Mesendoderm (in vitro differentiated cells): Measurements from ENCODE around the gene MCF2L2.

ENCODE experiments used
- DNase-seq: peaks from one replicate; pipeline ENCODE4 v3.0.0; 2013
- H2AK5ac ChIP-seq: 2 replicates; pipeline ENCODE4 v1.6.1; 2013; ENCODE audit warnings: low read length, inconsistent platforms
- H2BK120ac ChIP-seq: 2 replicates; pipeline ENCODE4 v1.6.1; 2013; ENCODE audit warnings: low read depth, mild to moderate bottlenecking, low read length, moderate library complexity, mixed read lengths
- H2BK15ac ChIP-seq: replicated peaks from 2 replicates; pipeline ENCODE4 v1.6.1; 2013; ENCODE audit warnings: low read depth, mild to moderate bottlenecking, moderate library complexity
- H2BK5ac ChIP-seq: 2 replicates; pipeline ENCODE4 v1.6.1; 2013; ENCODE audit warnings: low read length, inconsistent platforms
- H3K18ac ChIP-seq: 2 replicates; pipeline ENCODE4 v1.6.1; 2013; ENCODE audit warnings: mild to moderate bottlenecking, low read length, mixed read lengths
- H3K23ac ChIP-seq: one replicate; pipeline ENCODE4 v1.6.1; 2013; ENCODE audit warnings: low read length
- H3K27ac ChIP-seq: 2 replicates; pipeline ENCODE4 v1.5.1; 2013; ENCODE audit warnings: low read depth, mild to moderate bottlenecking, inconsistent platforms, low read length, moderate library complexity
- H3K27me3 ChIP-seq: 2 replicates; pipeline ENCODE4 v1.6.1; 2013; ENCODE audit warnings: low read length, control low read depth, mild to moderate bottlenecking, inconsistent platforms; ENCODE audit not compliant: insufficient read depth, poor library complexity
- H3K36me3 ChIP-seq: 2 replicates; pipeline ENCODE4 v1.6.1; 2013; ENCODE audit warnings: low read length, inconsistent platforms; ENCODE audit not compliant: control insufficient read depth, insufficient read depth
- H3K4ac ChIP-seq: one replicate; pipeline ENCODE4 v1.6.1; 2013; ENCODE audit warnings: low read depth, mild to moderate bottlenecking, low read length, moderate library complexity
- H3K4me1 ChIP-seq: 2 replicates; pipeline ENCODE4 v1.6.1; 2013; ENCODE audit warnings: low read depth, low read length, inconsistent platforms; ENCODE audit not compliant: control insufficient read depth
- H3K4me2 ChIP-seq: 2 replicates; pipeline ENCODE4 v1.6.1; 2013; ENCODE audit warnings: low read length
- H3K4me3 ChIP-seq: 2 replicates; pipeline ENCODE4 v1.5.1; 2013; ENCODE audit warnings: mild to moderate bottlenecking, low read length
- H3K56ac ChIP-seq: one replicate; pipeline ENCODE4 v1.6.1; 2013; ENCODE audit warnings: low read length
- H3K79me1 ChIP-seq: 2 replicates; pipeline ENCODE4 v1.6.1; 2013; ENCODE audit warnings: low read length, inconsistent platforms
- H3K79me2 ChIP-seq: 2 replicates; pipeline ENCODE4 v1.6.1; 2013; ENCODE audit warnings: mild to moderate bottlenecking, low read length; ENCODE audit not compliant: control insufficient read depth, insufficient read depth
- H3K9ac ChIP-seq: 2 replicates; pipeline ENCODE4 v1.6.1; 2013; ENCODE audit warnings: low read length, inconsistent platforms
- H4K5ac ChIP-seq: one replicate; pipeline ENCODE4 v1.6.1; 2013; ENCODE audit warnings: low read length
- H4K8ac ChIP-seq: one replicate; pipeline ENCODE4 v1.6.1; 2013; ENCODE audit warnings: low read depth, mild to moderate bottlenecking, control low read depth, low read length, moderate library complexity
- WGBS: extraction: QIAGEN DNeasy Blood & Tissue Kit; methylation state at CpG from one replicate; pipeline ENCODE4 v1.1.7; 2013; ENCODE audit warnings: low lambda C conversion rate, missing lambda C conversion rate; ENCODE audit not compliant: insufficient coverage; ENCODE audit errors: extremely low coverage; 5-methylcytosine and 5-hydroxymethylcytosine counted together

Gene MCF2L2

GRCh38 chr3:183253528-183254486, 174.6 kb downstream of the MCF2L2 start:
- H3K27ac ChIP-seq: peak overlapping the region; percentile 57
- H3K27me3 ChIP-seq: no peaks in the 10 kb centered on the region
- peak overlapping the region; percentile 15 for H3K23ac ChIP-seq
- no peaks in the 10 kb centered on the region for H3K36me3 ChIP-seq
- no peak overlapping the region for H4K5ac ChIP-seq
- H4K8ac ChIP-seq: peak overlapping the region; percentile 97
- no peak overlapping the region for H2BK15ac ChIP-seq
- H3K4me1 ChIP-seq: peaks cover 10% of the 10 kb centered on the region
- no CpG with 5 or more reads among the region's 111 CpGs for WGBS
- peak; percentile 53 for DNase-seq
- H3K4me3 ChIP-seq: peak overlapping the region; percentile 66
- H2BK120ac ChIP-seq: peak overlapping the region; percentile 52
- H2AK5ac ChIP-seq: no peak overlapping the region
- peak overlapping the region; percentile 79 for H3K4ac ChIP-seq
- no peaks in the 10 kb centered on the region for H3K79me2 ChIP-seq
- H2BK5ac ChIP-seq: no peak overlapping the region
- H3K18ac ChIP-seq: peak overlapping the region; percentile 89
- H3K9ac ChIP-seq: peak overlapping the region; percentile 85
- peak overlapping the region; percentile 88 for H3K56ac ChIP-seq
- peak overlapping the region; percentile 73 for H3K4me2 ChIP-seq
- H3K79me1 ChIP-seq: no peaks in the 10 kb centered on the region

DNA sequence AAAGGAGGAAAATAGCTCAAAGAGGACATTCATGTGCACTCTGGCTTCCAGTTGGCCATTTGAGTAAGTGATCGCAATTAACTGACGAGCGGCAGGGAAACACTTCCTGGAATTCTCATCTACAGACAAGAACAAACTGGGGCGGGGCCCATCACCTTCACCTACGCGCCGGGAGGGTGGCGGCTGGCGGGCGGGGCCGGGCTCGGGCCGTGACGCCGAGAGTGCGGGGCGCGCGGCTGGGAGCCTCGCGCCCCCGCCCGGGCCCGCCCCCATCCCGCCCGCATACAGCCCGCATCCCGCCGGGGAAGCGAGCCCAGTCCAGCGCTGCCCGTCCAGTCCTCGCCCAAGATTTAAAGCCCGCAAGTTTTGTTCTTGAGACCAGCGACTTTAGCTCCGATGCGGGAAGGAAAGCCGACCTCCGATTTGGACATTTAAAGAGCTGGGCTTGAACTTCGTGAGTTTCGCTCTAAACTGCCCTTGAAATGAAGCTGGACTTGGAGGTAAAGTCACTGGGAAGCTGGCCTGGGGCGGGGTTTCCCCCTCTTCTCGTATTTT, 175.4 kb downstream of the MCF2L2 start, which contains the start of gene B3GNT5:
B3GNT5 (plus strand) TSS at position 281 of the 555 bp plus-strand sequence. CDS start 16,546 bp downstream, outside the sequence.
- Histone ChIP-seq H2BK15ac (no peak within 1 kb of the TSS), H3K79me1 (no peaks in the 10 kb centered on the region), H3K79me2 (no peaks in the 10 kb centered on the region), H3K4me1 (peaks cover 11% of the 10 kb centered on the region), H3K4me3 (peak within 1 kb of the TSS; percentile 66), H4K5ac (no peak within 1 kb of the TSS), H3K23ac (peak within 1 kb of the TSS; percentile 15), H3K18ac (peak within 1 kb of the TSS; percentile 89), H2BK5ac (no peak within 1 kb of the TSS), H2BK120ac (peak within 1 kb of the TSS; percentile 52), H2AK5ac (no peak within 1 kb of the TSS), H3K27me3 (no peaks in the 10 kb centered on the region), H3K27ac (peak within 1 kb of the TSS; percentile 57), H3K4ac (peak within 1 kb of the TSS; percentile 79), H3K4me2 (peak within 1 kb of the TSS; percentile 73), H3K56ac (peak within 1 kb of the TSS; percentile 88), H4K8ac (peak within 1 kb of the TSS; percentile 97), H3K9ac (peak within 1 kb of the TSS; percentile 85), H3K36me3 (no peaks in the 10 kb centered on the region)
- no CpG with 5 or more reads among the region's 43 CpGs for WGBS
- peak; percentile 68 for DNase-seq

- Histone ChIP-seq H2AK5ac (no peak overlapping the region), H3K27ac (no peak overlapping the region), H4K8ac (no peak overlapping the region), H3K79me2 (no peaks in the 10 kb centered on the region), H3K4me2 (no peak overlapping the region), H2BK120ac (no peak overlapping the region), H3K4ac (no peak overlapping the region), H3K56ac (no peak overlapping the region), H2BK15ac (no peak overlapping the region), H2BK5ac (no peak overlapping the region), H3K23ac (no peak overlapping the region), H3K79me1 (no peaks in the 10 kb centered on the region), H3K9ac (no peak overlapping the region), H4K5ac (no peak overlapping the region), H3K4me1 (peaks cover 11% of the 10 kb centered on the region), H3K36me3 (no peaks in the 10 kb centered on the region), H3K18ac (no peak overlapping the region), H3K4me3 (no peak overlapping the region), H3K27me3 (no peaks in the 10 kb centered on the region)
- WGBS: no CpG with 5 or more reads among the region's 5 CpGs
- DNase-seq: no peak
Measured at GRCh38 chr3:183252118-183252782, 176.2 kb downstream of the MCF2L2 start.

DNA sequence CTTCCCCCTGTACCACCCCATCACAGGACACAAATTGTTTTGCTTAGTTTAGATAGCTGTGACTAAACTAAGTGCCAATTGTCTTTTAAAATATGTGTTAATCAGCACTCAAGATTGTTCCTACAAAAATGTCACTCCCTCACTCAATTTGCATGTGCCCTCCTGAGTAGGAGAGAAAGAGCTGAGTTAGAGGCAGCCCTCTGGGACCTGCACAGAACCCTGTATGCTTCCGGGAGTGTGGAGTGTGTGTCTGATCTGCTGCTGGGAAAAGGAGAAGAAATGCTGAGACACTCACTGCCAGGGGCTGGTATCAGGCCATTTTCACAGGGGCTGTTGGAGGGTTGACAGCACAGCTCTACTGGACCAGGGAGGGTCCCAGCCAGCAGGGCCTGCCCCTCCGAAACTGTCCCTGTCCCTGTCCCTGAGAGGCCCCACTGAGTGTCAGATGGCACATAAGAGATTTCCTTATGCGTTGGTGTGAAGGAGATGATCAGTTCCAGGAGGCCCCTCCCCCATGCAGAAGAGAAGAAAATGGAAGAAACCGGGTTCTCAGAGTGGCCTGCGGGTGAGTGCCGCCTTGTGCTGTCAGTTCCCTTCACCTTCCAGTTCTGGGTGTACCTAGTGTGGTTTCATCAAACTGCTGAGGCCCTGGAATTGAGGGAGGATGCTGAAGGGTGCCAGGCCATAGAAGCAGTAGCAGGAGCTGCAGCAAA, 179.3 kb downstream of the MCF2L2 start:
- no peaks in the 10 kb centered on the region for H3K27me3 ChIP-seq
- H3K23ac ChIP-seq: no peak overlapping the region
- peaks cover 10% of the 10 kb centered on the region for H3K4me1 ChIP-seq
- DNase-seq: peak; percentile 76
- H2BK120ac ChIP-seq: peak overlapping the region; percentile 30
- H4K8ac ChIP-seq: no peak overlapping the region
- H3K79me1 ChIP-seq: no peaks in the 10 kb centered on the region
- no peak overlapping the region for H3K4ac ChIP-seq
- peak overlapping the region; percentile 25 for H3K27ac ChIP-seq
- H2BK15ac ChIP-seq: no peak overlapping the region
- no peak overlapping the region for H3K4me2 ChIP-seq
- H2AK5ac ChIP-seq: no peak overlapping the region
- H2BK5ac ChIP-seq: peak overlapping the region; percentile 20
- no peaks in the 10 kb centered on the region for H3K79me2 ChIP-seq
- no CpG with 5 or more reads among the region's 6 CpGs for WGBS
- peak overlapping the region; percentile 22 for H3K56ac ChIP-seq
- H4K5ac ChIP-seq: no peak overlapping the region
- H3K36me3 ChIP-seq: no peaks in the 10 kb centered on the region
- H3K4me3 ChIP-seq: no peak overlapping the region
- peak overlapping the region; percentile 55 for H3K18ac ChIP-seq
- peak overlapping the region; percentile 12 for H3K9ac ChIP-seq

GRCh38 chr3:183247011-183247589, 181.3 kb downstream of the MCF2L2 start:
- peak; percentile 74 for DNase-seq
- H3K79me2 ChIP-seq: no peaks in the 10 kb centered on the region
- no peak overlapping the region for H3K18ac ChIP-seq
- H3K4ac ChIP-seq: no peak overlapping the region
- H3K27ac ChIP-seq: no peak overlapping the region
- H3K79me1 ChIP-seq: no peaks in the 10 kb centered on the region
- WGBS: no CpG with 5 or more reads among the region's 6 CpGs
- no peak overlapping the region for H2AK5ac ChIP-seq
- H4K8ac ChIP-seq: no peak overlapping the region
- H3K27me3 ChIP-seq: no peaks in the 10 kb centered on the region
- H3K4me2 ChIP-seq: no peak overlapping the region
- H3K23ac ChIP-seq: no peak overlapping the region
- peaks cover 10% of the 10 kb centered on the region for H3K4me1 ChIP-seq
- H3K4me3 ChIP-seq: no peak overlapping the region
- no peak overlapping the region for H3K9ac ChIP-seq
- H2BK120ac ChIP-seq: no peak overlapping the region
- H4K5ac ChIP-seq: no peak overlapping the region
- H2BK15ac ChIP-seq: no peak overlapping the region
- no peak overlapping the region for H3K56ac ChIP-seq
- H2BK5ac ChIP-seq: no peak overlapping the region
- no peaks in the 10 kb centered on the region for H3K36me3 ChIP-seq
